HepG2 (cell line): Measurements from ENCODE around the gene KRT14. TPM values are rescaled to one million over a fixed set of nuclear protein-coding genes. Genes with fewer than 3 reads are reported as not detected.

Source experiments
- ATAC-seq: fragments of 200-7000 bp; cut with Tn5 transposase; 3 replicates; pipeline ENCODE4 v1.9.1; 2020; ENCODE audit warnings: mild to moderate bottlenecking, moderate library complexity
- BruUV-seq: library from RNA; stranded (reverse); fragments of 400-500 nt; replicated peaks from 2 replicates; lab custom pipeline; 2021; lab: Mats Ljungman, UMichigan
- CTCF ChIA-PET: fragments of 300-600 bp; formaldehyde crosslinking; extraction: SDS; loops from one replicate; lab custom pipeline; 2021; ENCODE audit warnings: low total read pairs, inconsistent platforms, low intra/inter-chr PET ratio; lab: Yijun Ruan, JAX
- POLR2A ChIA-PET: fragments of 350-600 bp; sonication (Branson Sonifier 250); formaldehyde crosslinking; loops from one replicate; lab custom pipeline; 2020; ENCODE audit warnings: antibody characterized with exemption, inconsistent platforms; lab: Yijun Ruan, JAX
- DNase-seq: peaks from one replicate; pipeline ENCODE4 v3.0.0-alpha.2; 2015; ENCODE audit warnings: low spot score
- FAIRE-seq: peaks from 3 replicates; lab custom pipeline; 2011; peaks lifted over from hg19 to GRCh38; lab: Jason Lieb, UNC
- H2AFZ ChIP-seq: one replicate; pipeline ENCODE4 v1.6.1; 2011; ENCODE audit warnings: low read length, inconsistent platforms
- H3K27ac ChIP-seq: fragments of 300-600 bp; 3 replicates; pipeline ENCODE4 v1.8.0; 2011; ENCODE audit warnings: mixed run types, mild to moderate bottlenecking, mixed read lengths, low read length, inconsistent platforms; ENCODE audit not compliant: insufficient read depth; ENCODE audit errors: extremely low read length
- H3K27me3 ChIP-seq, 2 experiments: fragments of 200-600 bp in 1 of 2; 2 replicates in 1 of 2; 3 replicates in 1 of 2; pipeline versions ENCODE4 v1.6.0 to v1.8.0; 2011; ENCODE audit warnings: low read length in 2 of 2, mild to moderate bottlenecking in 2 of 2, moderate library complexity in 2 of 2, inconsistent platforms in 1 of 2; ENCODE audit not compliant: insufficient read depth in 2 of 2, control insufficient read depth in 1 of 2
- H3K36me3 ChIP-seq, 2 experiments: fragments of 200-600 bp in 1 of 2; replicated peaks in 1 of 2; 2 replicates in 1 of 2; 3 replicates in 1 of 2; pipeline versions ENCODE4 v1.5.1 to v1.8.0; 2011; ENCODE audit warnings: low read length in 2 of 2, inconsistent platforms in 1 of 2; ENCODE audit not compliant: insufficient read depth in 2 of 2, control insufficient read depth in 1 of 2
- H3K4me1 ChIP-seq: 2 replicates; pipeline ENCODE4 v1.5.1; 2012; ENCODE audit warnings: low read length, inconsistent platforms; ENCODE audit not compliant: insufficient read depth
- H3K4me2 ChIP-seq: 2 replicates; pipeline ENCODE4 v1.6.0; 2011; ENCODE audit warnings: low read depth, low read length, inconsistent platforms
- H3K4me3 ChIP-seq, 3 experiments: fragments of 200-600 bp in 1 of 3; sonication (generic), shearing (Covaris generic) in 1 of 3; replicated peaks in 1 of 3; 2 replicates each; pipeline ENCODE4 v1.5.1; 2011 to 2016; ENCODE audit warnings: low read length in 3 of 3, inconsistent platforms in 2 of 3, low read depth in 2 of 3, mild to moderate bottlenecking in 2 of 3, control low read depth in 1 of 3, mixed read lengths in 1 of 3; ENCODE audit not compliant: insufficient read depth in 1 of 3
- H3K79me2 ChIP-seq: one replicate; pipeline ENCODE4 v1.6.1; 2011; ENCODE audit warnings: low read length, inconsistent platforms; ENCODE audit not compliant: insufficient read depth
- H3K9ac ChIP-seq: 2 replicates; pipeline ENCODE4 v1.6.0; 2011; ENCODE audit warnings: mild to moderate bottlenecking, low read depth, low read length, inconsistent platforms; ENCODE audit not compliant: insufficient read depth
- H3K9me3 ChIP-seq: 2 replicates; pipeline ENCODE4 v1.5.1; 2012; ENCODE audit warnings: mild to moderate bottlenecking, low read length
- H4K20me1 ChIP-seq: 2 replicates; pipeline ENCODE4 v1.6.0; 2011; ENCODE audit warnings: inconsistent platforms, mild to moderate bottlenecking, low read length, moderate library complexity; ENCODE audit not compliant: insufficient read depth
- BCL3 ChIP-seq: sonication (generic); formaldehyde crosslinking; IDR thresholded peaks from 2 replicates; pipeline ENCODE4 v1.5.1; 2020; ENCODE audit warnings: mild to moderate bottlenecking, missing genetic modification reagents, moderate library complexity
- FOXP4 ChIP-seq: sonication (generic); formaldehyde crosslinking; IDR thresholded peaks from 2 replicates; pipeline ENCODE4 v1.4.0; 2020; ENCODE audit warnings: missing genetic modification reagents
- GLI4 ChIP-seq: sonication (generic); formaldehyde crosslinking; IDR thresholded peaks from 2 replicates; pipeline ENCODE4 v1.5.1; 2020; ENCODE audit warnings: missing genetic modification reagents, mild to moderate bottlenecking, moderate library complexity, borderline replicate concordance
- HNF1A ChIP-seq, 2 experiments: sonication (generic) in 1 of 2; formaldehyde crosslinking in 1 of 2; IDR thresholded peaks; 2 replicates each; pipeline versions ENCODE4 v1.4.0 to v1.6.1; 2016 to 2020; ENCODE audit warnings: borderline replicate concordance in 1 of 2, low read depth in 1 of 2, mild to moderate bottlenecking in 1 of 2, missing genetic modification reagents in 1 of 2
- HNRNPLL ChIP-seq: fragments of 200-400 bp; formaldehyde crosslinking; IDR thresholded peaks from 2 replicates; pipeline ENCODE4 v1.6.1; 2017; ENCODE audit warnings: mild to moderate bottlenecking, low read depth, low read length; ENCODE audit not compliant: poor library complexity, severe bottlenecking
- MTF2 ChIP-seq: sonication (generic); formaldehyde crosslinking; IDR thresholded peaks from 2 replicates; pipeline ENCODE4 v1.5.0; 2020; ENCODE audit warnings: missing genetic modification reagents, borderline replicate concordance
- NFIB ChIP-seq: sonication (generic); formaldehyde crosslinking; IDR thresholded peaks from 2 replicates; pipeline ENCODE4 v1.9.0; 2021; ENCODE audit warnings: missing genetic modification reagents, mild to moderate bottlenecking, borderline replicate concordance
- SNAI1 ChIP-seq: sonication (generic); formaldehyde crosslinking; IDR thresholded peaks from 2 replicates; pipeline ENCODE4 v1.5.0; 2020; ENCODE audit warnings: mild to moderate bottlenecking, missing genetic modification reagents, borderline replicate concordance
- SNAPC2 ChIP-seq: sonication (generic); formaldehyde crosslinking; IDR thresholded peaks from 2 replicates; pipeline ENCODE4 v1.8.1; 2022; ENCODE audit warnings: mild to moderate bottlenecking, missing genetic modification reagents
- U2AF1 ChIP-seq: fragments of 200-400 bp; formaldehyde crosslinking; optimal IDR thresholded peaks from 2 replicates; pipeline ENCODE3; 2017; ENCODE audit warnings: mild to moderate bottlenecking, low read depth, low read length
- U2AF2 ChIP-seq: fragments of 200-400 bp; formaldehyde crosslinking; IDR thresholded peaks from 2 replicates; pipeline ENCODE4 v1.6.1; 2017; ENCODE audit warnings: low read depth, mild to moderate bottlenecking, low read length
- ZBTB8A ChIP-seq: sonication (generic); formaldehyde crosslinking; IDR thresholded peaks from 2 replicates; pipeline ENCODE4 v1.4.0; 2020; ENCODE audit warnings: mild to moderate bottlenecking, low read depth, missing genetic modification reagents, borderline replicate concordance
- ZNF337 ChIP-seq: sonication (generic); formaldehyde crosslinking; IDR thresholded peaks from 2 replicates; pipeline ENCODE4 v1.5.1; 2020; ENCODE audit warnings: missing genetic modification reagents, low read depth, mild to moderate bottlenecking, borderline replicate concordance
- ZNF496 ChIP-seq: sonication (generic); formaldehyde crosslinking; IDR thresholded peaks from 2 replicates; pipeline ENCODE4 v1.8.1; 2023; ENCODE audit warnings: mild to moderate bottlenecking, moderate library complexity, missing genetic modification reagents; ENCODE audit not compliant: insufficient replicate concordance
- ZNF558 ChIP-seq: sonication (generic); formaldehyde crosslinking; IDR thresholded peaks from 2 replicates; pipeline ENCODE4 v1.9.0; 2022; ENCODE audit warnings: mild to moderate bottlenecking, missing genetic modification reagents, borderline replicate concordance
- ZNF740 ChIP-seq: sonication (generic); formaldehyde crosslinking; IDR thresholded peaks from 2 replicates; pipeline ENCODE4 v1.4.0; 2020; ENCODE audit warnings: missing genetic modification reagents
- WGBS: methylation state at CpG from one replicate; pipeline ENCODE4 v1.1.6; 2017; ENCODE audit warnings: low lambda C conversion rate; 5-methylcytosine and 5-hydroxymethylcytosine counted together
- in situ Hi-C: cut with HindIII; loops from 2 replicates; pipeline ENCODE4 v1.10.0; 2017; ENCODE audit warnings: low pct_unique_long_range_greater_than_20kb; ENCODE audit not compliant: extremely low pct_ligation_motif_present
- intact Hi-C: fragments of 100-400 bp; cut with micrococcal nuclease; formaldehyde crosslinking; loops from one replicate; pipeline ENCODE4 v1.10.0; 2022; ENCODE audit not compliant: unreplicated experiment
- polyA plus RNA-seq, 8 experiments: library from polyadenylated mRNA; depleted of rRNA in 3 of 8; stranded (reverse) in 7 of 8; unstranded in 1 of 8; fragments of >200 nt; fragmentation: Illumina TruSeq in 4 of 8; extraction: Trizol in 4 of 8; gene quantifications; 2 replicates each; pipeline versions ENCODE4 v1.2.1 to v1.2.3, GENCODE V29; 2011 to 2016; ENCODE audit warnings: low read depth in 4 of 8, missing spikeins in 1 of 8, mixed read lengths in 1 of 8; ENCODE audit not compliant: insufficient read depth in 1 of 8
- total RNA-seq, 5 experiments: library from RNA; depleted of rRNA; stranded (reverse); fragments of >200 nt; fragmentation: Illumina TruSeq; extraction: Trizol; gene quantifications; 2 replicates each; pipeline ENCODE4 v1.2.3, GENCODE V29; 2016; ENCODE audit warnings: low read depth in 1 of 5

The KRT14 gene
- total and polyA plus RNA-seq, 2 of the 13 experiments (the other 11 are each of a cell fraction or from before 2014, with no cell fraction given) = 0.09 TPM; not detected in 1

GRCh38 chr17:41629316-41629715, 42.6 kb upstream of the KRT14 start:
- peaks cover 5 to 40% of the 10 kb centered on the region in 2 experiments; a peak in 4 of 5 replicates for H3K27me3 ChIP-seq
- no peaks in the 10 kb centered on the region for H4K20me1 ChIP-seq
- H3K79me2 ChIP-seq = no peaks in the 10 kb centered on the region
- H3K4me1 ChIP-seq = peaks cover 6% of the 10 kb centered on the region
- BruUV-seq = no TSS peak
- no peak overlapping the region for H3K4me3 ChIP-seq
- H3K36me3 ChIP-seq = no peaks in the 10 kb centered on the region
- 32% methylated on average over 9 of the region's 10 CpGs for WGBS
- no peak overlapping the region for H3K4me2 ChIP-seq
- in situ Hi-C loops (no loop called here), intact Hi-C loops (no loop called here)
- ChIA-PET POLR2A (no interaction called here), CTCF (no interaction called here)
- ATAC-seq (no peak), FAIRE-seq (no peak), DNase-seq (no peak)
- H3K27ac ChIP-seq = no peak overlapping the region
- H3K9me3 ChIP-seq = no peaks in the 10 kb centered on the region
- H3K9ac ChIP-seq = no peak overlapping the region
- no peak overlapping the region for H2AFZ ChIP-seq
- TF ChIP-seq FOXP4 = no peak
- no peak for TF ChIP-seq ZNF496 (CRISPR knock-in tag)
- TF ChIP-seq GLI4 (CRISPR knock-in tag) = no peak
- TF ChIP-seq NFIB = no peak
- TF ChIP-seq U2AF2 = no peak
- TF ChIP-seq BCL3 = no peak
- TF ChIP-seq SNAPC2 = no peak
- no peak for TF ChIP-seq ZNF337 (CRISPR knock-in tag)
- no peak for TF ChIP-seq U2AF1
- TF ChIP-seq ZNF558 = no peak
- no peak for TF ChIP-seq MTF2 (CRISPR knock-in tag)
- no peak for TF ChIP-seq SNAI1
- TF ChIP-seq ZBTB8A (CRISPR knock-in tag) = no peak
- no peak for TF ChIP-seq HNRNPLL
- TF ChIP-seq ZNF740 = no peak
- TF ChIP-seq HNF1A (IDR thresholded peaks at IDR 0.05; ENCODE audit: low read depth) = no peak
- TF ChIP-seq HNF1A (CRISPR knock-in tag; IDR thresholded peaks at IDR 0.05; ENCODE audit: borderline replicate concordance) = no peak
